RPMI8226 (cell line): Measurements from ENCODE around the gene GNAL.
"Not testable (repeated sequence)": the region's sequence is repeated elsewhere in the genome, so short reads cannot be mapped to it uniquely, and the experiment has no call there.

Experiments used
- DNase-seq: peaks from one replicate; pipeline ENCODE4 v3.0.0-alpha.2; 2015

GNAL gene

DNA sequence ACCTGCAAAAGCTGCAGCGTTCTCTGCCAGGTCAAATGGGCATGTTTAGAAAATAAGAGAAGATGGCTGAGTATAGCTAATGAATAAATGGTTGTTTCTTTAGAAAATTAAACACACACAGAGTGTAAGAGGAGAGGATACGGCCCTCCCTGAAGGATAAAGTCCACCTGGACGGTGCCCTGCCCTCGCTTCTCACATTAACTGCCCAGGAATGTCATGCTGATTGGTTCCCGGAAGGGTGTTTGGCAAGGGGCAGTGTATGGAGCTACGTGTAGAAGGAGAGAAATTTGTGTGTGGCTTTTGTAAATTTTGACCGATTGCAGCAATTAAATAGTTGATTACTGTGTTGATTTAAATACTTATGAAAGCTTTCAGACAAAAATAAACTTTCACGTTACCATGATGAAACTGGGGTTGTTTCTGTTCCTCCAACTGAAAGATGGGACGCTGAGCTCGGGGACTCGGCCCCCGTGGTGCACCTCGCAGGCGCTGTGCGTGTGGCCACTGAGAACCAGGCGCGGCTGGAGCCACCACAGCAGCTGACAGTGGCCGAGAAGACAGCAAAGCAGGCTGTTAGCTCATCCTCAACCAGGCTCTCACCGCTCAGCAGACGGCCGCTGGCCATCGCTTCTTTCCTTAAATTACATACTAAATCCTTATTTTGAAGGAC is 196.3 kb downstream of the GNAL start:
- DNase-seq = no peak

DNA sequence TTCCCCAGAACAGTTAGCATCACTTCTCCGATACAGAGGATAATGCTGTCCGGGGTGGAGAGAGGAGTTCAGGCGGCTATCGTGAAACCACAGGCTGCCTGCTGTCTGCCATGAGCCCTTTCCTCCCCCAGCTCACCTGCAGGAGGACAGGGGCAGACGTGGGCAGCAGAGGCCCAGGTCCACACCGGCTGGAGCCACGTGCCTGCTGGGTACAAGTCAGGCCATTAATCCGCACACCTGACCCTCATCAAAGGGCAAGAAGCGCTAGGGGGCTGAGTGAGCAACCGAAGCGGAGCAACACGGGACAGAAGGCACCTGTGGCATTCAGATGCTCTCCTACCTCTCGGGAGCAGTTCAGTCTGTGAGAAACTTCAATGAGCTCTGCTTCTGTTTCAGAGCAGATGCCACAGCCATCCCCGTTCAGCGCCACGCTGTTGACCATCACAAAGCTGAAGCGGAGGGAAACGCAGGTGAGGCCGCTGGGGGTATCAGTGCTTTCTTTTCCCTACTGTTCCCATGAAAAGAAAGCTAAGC is 197.6 kb downstream of the GNAL start:
- DNase-seq = no peak

- DNase-seq = no peak
These were observed 198.5 kb downstream of the GNAL start for GRCh38 chr18:11887328-11888128.

GRCh38 chr18:11888726-11889125 is 199.7 kb downstream of the GNAL start:
- DNase-seq = no peak

DNA sequence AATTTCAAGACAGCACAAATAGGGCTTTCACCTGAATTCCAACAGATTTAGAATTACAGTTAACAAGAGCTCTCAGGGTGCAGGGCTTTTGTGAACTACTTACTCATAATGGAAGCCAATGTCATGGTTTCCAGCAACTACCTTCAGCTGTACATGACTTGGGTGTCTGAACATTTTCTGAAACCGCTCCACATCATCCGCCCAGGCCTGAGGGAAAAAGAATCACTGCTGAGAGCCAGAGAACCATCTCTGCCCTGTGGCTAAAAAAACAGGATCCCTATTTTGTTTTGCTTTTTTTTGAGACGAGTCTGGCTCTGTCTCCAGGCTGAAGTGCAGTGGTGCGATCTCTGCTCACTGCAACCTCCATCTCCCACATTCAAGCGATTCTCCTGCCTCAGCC is 200.2 kb downstream of the GNAL start:
- DNase-seq = no peak

- no peak for DNase-seq
These were observed 202.7 kb downstream of the GNAL start for GRCh38 chr18:11891737-11892136.

DNA sequence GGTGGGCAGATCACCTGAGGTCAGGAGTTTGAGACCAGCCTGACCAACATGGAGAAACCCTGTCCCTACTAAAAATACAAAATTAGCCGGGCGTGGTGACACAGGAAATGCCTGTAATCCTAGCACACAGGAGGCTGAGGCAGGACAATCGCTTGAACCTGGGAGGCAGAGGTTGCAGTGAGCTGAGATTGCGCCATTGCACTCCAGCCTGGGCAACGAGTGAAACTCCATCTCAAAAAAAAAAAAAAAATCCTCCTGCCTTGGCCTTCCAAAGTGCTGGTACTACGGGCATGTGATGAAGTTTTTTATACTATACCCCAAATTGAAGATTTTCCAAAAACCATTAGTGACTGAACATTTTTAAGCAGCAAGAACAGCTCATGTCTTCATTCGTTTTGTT is 203.4 kb downstream of the GNAL start:
- not testable (repeated sequence) for DNase-seq

DNA sequence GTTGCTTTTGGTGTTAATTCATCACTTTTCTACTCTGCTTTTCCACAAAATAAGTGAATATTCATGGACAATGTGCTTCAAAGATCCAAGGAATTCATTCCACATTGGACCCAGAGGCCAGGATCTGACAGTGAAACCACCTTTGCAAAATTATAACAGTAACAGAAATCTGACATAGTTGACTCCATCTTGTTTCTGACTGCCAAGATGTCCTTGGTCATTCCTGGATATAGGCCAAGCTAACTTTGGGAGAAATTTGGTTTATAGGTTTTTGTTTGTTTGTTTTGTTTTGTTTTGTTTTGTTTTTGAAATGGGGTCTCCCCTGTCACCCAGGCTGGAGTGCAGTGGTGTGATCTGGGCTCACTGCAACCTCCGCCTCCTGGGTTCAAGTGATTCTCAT is 208.7 kb downstream of the GNAL start:
- DNase-seq = no peak

- DNase-seq = no peak
These were observed 210.0 kb downstream of the GNAL start for GRCh38 chr18:11899063-11899462.

DNA sequence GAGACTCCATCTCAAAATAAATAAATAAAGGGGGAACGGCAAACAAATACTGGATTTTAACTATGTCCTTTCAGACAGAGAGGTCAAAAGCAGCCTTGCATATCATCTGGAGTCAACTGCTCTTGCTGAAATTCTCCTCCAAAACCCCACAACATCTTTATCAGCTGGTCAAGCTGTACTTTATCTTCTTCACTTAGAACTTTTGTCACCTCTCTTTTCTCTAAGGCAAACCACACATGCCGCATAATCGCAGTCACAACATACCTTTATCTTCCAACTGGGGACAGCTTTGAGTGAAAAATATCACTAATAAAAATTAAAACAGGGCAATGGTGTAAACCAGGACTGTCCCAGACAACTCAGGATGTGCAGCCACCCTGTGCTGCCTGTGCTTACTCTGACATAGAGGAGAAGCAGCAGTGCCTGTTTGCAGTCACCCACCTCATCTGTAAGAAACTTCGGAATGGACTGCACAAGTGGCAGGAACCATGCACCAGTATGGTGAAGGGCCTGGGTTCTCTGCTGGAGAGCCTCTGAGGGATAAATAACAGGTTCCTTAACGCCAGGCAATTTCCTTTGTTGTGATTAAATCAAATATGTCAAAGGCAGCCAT is 212.9 kb downstream of the GNAL start:
- DNase-seq = no peak

- DNase-seq = no peak
These were observed 213.6 kb downstream of the GNAL start for GRCh38 chr18:11902522-11903292.

GRCh38 chr18:11905613-11906012 is 216.5 kb downstream of the GNAL start:
- DNase-seq = no peak

DNA sequence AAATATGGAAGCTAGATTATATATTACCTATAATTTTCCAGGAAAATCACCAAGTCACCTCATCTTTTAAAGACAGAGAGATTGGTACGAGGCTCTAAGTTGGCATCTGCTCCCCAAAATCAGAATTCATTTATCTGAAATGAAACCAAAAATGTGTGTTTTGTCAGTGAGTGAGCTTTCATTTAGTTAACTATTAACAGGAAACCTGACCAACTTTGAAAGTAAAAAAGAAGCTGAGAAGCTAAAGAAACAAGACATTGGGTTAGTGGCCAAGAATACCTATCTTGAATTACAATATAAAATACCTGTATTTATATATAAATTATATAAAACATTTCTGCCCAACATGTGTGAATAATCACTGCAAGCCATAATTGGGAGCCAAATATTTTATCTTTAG is 217.1 kb downstream of the GNAL start:
- no peak for DNase-seq

- no peak for DNase-seq
These were observed 218.1 kb downstream of the GNAL start for GRCh38 chr18:11906926-11907874.

DNA sequence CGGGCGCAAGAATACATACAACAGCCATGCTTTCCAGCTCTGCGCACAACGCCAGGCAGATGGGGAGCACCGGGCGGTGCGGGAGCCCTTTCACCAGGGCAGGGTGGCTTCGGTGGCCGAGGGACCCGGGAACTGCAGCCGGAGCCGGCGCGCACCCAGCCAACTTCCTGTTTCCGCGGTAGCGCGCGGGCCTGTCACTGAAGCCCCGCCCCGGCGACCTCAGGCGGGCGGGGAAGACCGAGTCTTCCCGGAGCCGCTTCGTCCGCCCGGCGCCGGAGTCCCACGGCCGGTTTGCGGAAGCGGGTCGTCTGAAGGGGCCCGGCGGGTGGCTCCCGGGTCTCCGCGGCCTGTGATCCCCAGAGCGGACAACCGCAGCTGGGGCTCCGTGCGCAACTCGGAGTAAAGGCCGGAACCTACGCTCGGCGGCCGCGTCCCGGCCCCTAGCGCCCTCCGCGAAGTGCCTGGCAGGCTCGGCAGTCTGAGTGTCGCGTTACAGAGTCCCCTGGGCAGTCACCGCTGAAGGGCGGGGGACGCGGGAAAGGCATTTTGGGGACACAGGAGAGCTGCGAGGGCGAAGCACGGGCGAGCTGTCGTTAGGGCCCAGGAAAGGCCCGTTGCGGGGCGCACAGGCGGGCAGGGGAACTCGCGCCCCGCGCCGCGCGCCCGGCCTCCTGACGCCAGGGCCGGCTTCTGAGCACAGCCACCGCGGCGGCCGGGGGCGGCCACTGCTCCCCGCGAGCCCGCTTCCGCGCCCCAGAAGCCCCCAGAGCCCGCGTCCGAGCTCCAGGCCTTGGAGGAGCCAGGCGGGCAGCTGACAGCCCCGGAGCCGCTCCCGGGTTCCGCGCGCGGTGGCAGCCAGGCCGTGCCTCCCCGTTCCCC is 219.4 kb downstream of the GNAL start, which contains the start of gene MPPE1:
TSS of gene MPPE1 (minus strand) at position 136 of the 879 bp plus-strand sequence. CDS start 11,053 bp downstream, outside the sequence.
- peak; percentile 95 for DNase-seq

DNA sequence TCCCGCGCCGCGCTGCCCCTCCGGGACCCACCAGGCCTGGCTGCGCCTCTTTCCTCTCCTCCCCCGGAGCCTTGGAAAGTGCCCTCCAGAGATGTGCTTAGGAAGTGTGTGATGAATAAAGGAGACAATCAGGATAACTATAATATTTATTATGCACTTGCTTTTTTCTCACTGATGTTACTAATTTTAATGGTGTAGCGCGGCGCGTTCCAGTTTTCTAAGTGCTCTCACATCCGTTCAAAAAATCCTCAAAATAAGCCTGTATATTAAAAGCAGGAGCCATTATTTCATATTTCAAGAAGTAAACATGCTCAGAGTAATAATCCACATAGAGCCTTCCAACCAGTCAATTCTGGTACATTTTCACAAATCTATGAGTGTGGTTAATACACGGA is 220.0 kb downstream of the GNAL start:
- peak; percentile 25 for DNase-seq

DNA sequence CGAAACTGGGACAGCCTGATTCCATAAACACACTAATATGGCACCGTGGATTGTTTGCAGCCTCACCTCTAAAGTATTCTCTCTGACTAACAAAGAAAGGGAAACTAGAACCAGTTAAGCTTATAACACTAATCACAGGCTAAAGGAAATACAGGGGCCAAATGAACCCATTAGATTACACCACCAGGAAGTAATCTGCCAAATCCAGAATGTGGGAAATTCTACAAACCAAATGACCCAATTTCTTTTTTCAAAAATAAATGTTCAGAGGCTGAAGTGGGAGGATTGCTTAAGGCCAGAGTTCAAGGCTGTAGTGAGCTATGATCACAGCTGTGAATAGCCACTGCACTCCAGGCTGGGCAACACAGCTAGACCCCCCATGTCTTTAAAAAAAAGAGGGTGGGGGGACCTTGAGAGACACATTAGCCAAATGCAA is 220.5 kb downstream of the GNAL start:
- DNase-seq = no peak

- not testable (repeated sequence) for DNase-seq
These were observed 227.8 kb downstream of the GNAL start for GRCh38 chr18:11916880-11917279.

- DNase-seq = not testable (repeated sequence)
These were observed 230.5 kb downstream of the GNAL start for GRCh38 chr18:11919522-11919921.

DNA sequence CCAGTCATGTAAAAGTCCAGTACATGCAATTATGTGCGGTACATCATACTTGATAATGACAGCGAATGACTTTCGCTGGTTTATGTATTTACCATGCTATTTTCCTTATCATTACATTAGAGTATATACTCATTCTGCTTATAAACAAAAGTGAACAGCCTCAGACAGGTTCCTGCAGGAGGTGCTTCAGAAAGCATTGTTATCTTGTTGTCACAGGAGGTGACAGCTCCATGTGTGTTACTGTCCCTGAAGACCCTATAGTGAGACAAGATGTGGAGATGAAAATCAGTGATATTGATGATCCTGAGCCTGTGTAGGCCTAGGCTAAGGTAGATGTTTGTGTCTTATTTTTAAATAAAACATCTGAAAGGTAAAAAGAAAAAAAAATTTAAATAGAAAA is 234.4 kb downstream of the GNAL start:
- no peak for DNase-seq
